Measurements from ENCODE around the gene PCMT1.
"Not testable (repeated sequence)": the region's sequence is repeated elsewhere in the genome, so short reads cannot be mapped to it uniquely, and the experiment has no call there.

The PCMT1 gene

GRCh38 chr6:149820506-149820905 lies 71.0 kb downstream of the PCMT1 start:
- DNase-seq (ENCODE audit: low read depth) = no peak

GRCh38 chr6:149821492-149821891 lies 72.0 kb downstream of the PCMT1 start:
- DNase-seq (ENCODE audit: low read depth) = no peak

GRCh38 chr6:149823013-149823412 lies 73.5 kb downstream of the PCMT1 start:
- DNase-seq (ENCODE audit: low read depth) = no peak

GRCh38 chr6:149825292-149825691 lies 75.8 kb downstream of the PCMT1 start:
- DNase-seq (ENCODE audit: low read depth) = no peak

GRCh38 chr6:149830731-149831307 lies 81.3 kb downstream of the PCMT1 start:
- no peak for DNase-seq (ENCODE audit: low read depth)

GRCh38 chr6:149831308-149831820 lies 81.8 kb downstream of the PCMT1 start:
- DNase-seq (ENCODE audit: low read depth) = no peak

- DNase-seq (ENCODE audit: low read depth) = no peak
These were observed 84.1 kb downstream of the PCMT1 start for GRCh38 chr6:149833651-149834050.

GRCh38 chr6:149834513-149835481 lies 85.3 kb downstream of the PCMT1 start:
- peak; percentile 41 for DNase-seq (ENCODE audit: low read depth)

GRCh38 chr6:149840345-149841075 lies 91.0 kb downstream of the PCMT1 start:
- peak; percentile 20 for DNase-seq (ENCODE audit: low read depth)

GRCh38 chr6:149842331-149842730 lies 92.8 kb downstream of the PCMT1 start:
- DNase-seq (ENCODE audit: low read depth) = no peak

GRCh38 chr6:149843051-149843633 lies 93.6 kb downstream of the PCMT1 start:
- no peak for DNase-seq (ENCODE audit: low read depth)

- not testable (repeated sequence) for DNase-seq (ENCODE audit: low read depth)
These were observed 94.5 kb downstream of the PCMT1 start for GRCh38 chr6:149844036-149844435.

- no peak for DNase-seq (ENCODE audit: low read depth)
These were observed 94.9 kb downstream of the PCMT1 start for GRCh38 chr6:149844480-149844879.

- DNase-seq (ENCODE audit: low read depth) = no peak
These were observed 96.0 kb downstream of the PCMT1 start for GRCh38 chr6:149845549-149845948.

GRCh38 chr6:149846321-149846720 lies 96.8 kb downstream of the PCMT1 start:
- DNase-seq (ENCODE audit: low read depth) = no peak

- no peak for DNase-seq (ENCODE audit: low read depth)
These were observed 98.4 kb downstream of the PCMT1 start for GRCh38 chr6:149847939-149848267.

- DNase-seq (ENCODE audit: low read depth) = not testable (repeated sequence)
These were observed 98.8 kb downstream of the PCMT1 start for GRCh38 chr6:149848343-149848742.

- no peak for DNase-seq (ENCODE audit: low read depth)
These were observed 102.0 kb downstream of the PCMT1 start for GRCh38 chr6:149851461-149852110.

GRCh38 chr6:149852180-149852579 lies 102.6 kb downstream of the PCMT1 start:
- no peak for DNase-seq (ENCODE audit: low read depth)

GRCh38 chr6:149852881-149853280 lies 103.3 kb downstream of the PCMT1 start:
- DNase-seq (ENCODE audit: low read depth) = no peak

- DNase-seq (ENCODE audit: low read depth) = not testable (repeated sequence)
These were observed 104.5 kb downstream of the PCMT1 start for GRCh38 chr6:149854017-149854416.

GRCh38 chr6:149854532-149854931 lies 105.0 kb downstream of the PCMT1 start:
- no peak for DNase-seq (ENCODE audit: low read depth)
